Transverse colon (tissue), 3 donors: ENCODE results near the gene DNAH2.

ENCODE experiments used
- POLR2A ChIP-seq: fragments of 450-650 bp; IDR thresholded peaks from one replicate; pipeline ENCODE4 v1.6.1; 2016; ENCODE audit warnings: antibody characterized with exemption, mild to moderate bottlenecking, moderate library complexity
- POLR2AphosphoS5 ChIP-seq, 3 donors: sonication (generic); formaldehyde crosslinking; IDR thresholded peaks; one replicate each; pipeline ENCODE4 v1.6.1; 2016; ENCODE audit warnings: antibody characterized with exemption in 3 of 3

DNA sequence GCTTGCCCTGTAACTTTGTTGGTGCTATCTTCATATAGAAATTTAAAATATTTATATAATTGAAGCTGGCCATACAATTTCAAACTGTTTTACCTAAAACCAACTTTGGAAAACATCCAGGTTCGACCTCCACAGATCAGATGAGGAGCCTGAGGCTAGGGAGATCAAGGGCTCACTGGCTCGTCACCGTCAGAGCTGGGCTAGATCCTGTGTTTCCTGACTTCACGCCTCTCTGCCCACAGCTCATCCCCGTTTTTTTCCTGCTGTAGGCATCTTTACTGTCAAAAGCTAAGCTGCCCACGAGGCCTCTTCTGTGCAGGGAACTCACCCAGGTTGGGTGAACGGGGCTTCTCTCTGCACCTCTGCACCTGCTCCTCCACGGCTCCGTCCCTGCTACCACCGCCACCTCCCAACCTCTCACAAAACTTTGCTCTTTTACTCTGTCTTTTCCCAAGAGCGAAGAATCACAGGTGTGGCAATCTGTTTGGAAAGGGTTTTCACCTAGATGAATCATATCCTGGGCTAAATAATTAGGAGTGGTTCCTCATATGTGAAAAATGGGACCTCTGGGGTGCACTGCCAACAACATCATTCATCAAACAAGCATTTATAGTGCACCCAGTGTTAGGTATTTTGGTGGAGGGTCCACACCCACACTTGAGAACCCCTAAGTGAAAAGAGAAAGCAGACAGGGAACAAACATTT, 91.7 kb downstream of the DNAH2 start:
- TF ChIP-seq POLR2A = no peak
- TF ChIP-seq POLR2AphosphoS5 (IDR thresholded peaks at IDR 0.05) = no peak
